Type B pancreatic cell (in vitro differentiated cells): Measurements from ENCODE around the gene BLCAP. TPM values are rescaled to one million over a fixed set of nuclear protein-coding genes. Genes with fewer than 3 reads are reported as not detected.

Source experiments
- DNase-seq: peaks from one replicate; pipeline ENCODE4 v3.0.0; 2021; ENCODE audit warnings: mixed read lengths; ENCODE audit not compliant: unreplicated experiment; ENCODE audit errors: extremely low spot score
- H3K27ac Mint-ChIP-seq: 2 replicates; pipeline ENCODE4 v1.8.0; 2021; ENCODE audit warnings: mild to moderate bottlenecking, mixed read lengths
- H3K27me3 Mint-ChIP-seq: 2 replicates; pipeline ENCODE4 v1.8.0; 2021; ENCODE audit warnings: mixed read lengths
- H3K36me3 Mint-ChIP-seq: 2 replicates; pipeline ENCODE4 v1.8.0; 2021; ENCODE audit warnings: mixed read lengths
- H3K4me1 Mint-ChIP-seq: one replicate; pipeline ENCODE4 v1.8.0; 2021; ENCODE audit warnings: mixed read lengths; ENCODE audit not compliant: unreplicated experiment
- H3K4me3 Mint-ChIP-seq: 2 replicates; pipeline ENCODE4 v1.8.0; 2021; ENCODE audit warnings: mild to moderate bottlenecking, mixed read lengths
- H3K9me3 Mint-ChIP-seq: 2 replicates; pipeline ENCODE4 v1.8.0; 2021; ENCODE audit warnings: mixed read lengths
- total RNA-seq: library from RNA; stranded (reverse); gene quantifications from 2 replicates; pipeline ENCODE4 v1.2.1, GENCODE V29; 2021; ENCODE audit warnings: low replicate concordance
- TF ChIP-seq, protein P1 (sequence below): fragments of 200-600 bp; sonication (generic); conservative IDR thresholded peaks from 2 replicates; pipeline ENCODE4 v1.5.0; 2021; ENCODE audit warnings: antibody characterized with exemption, mild to moderate bottlenecking

The BLCAP gene
- total RNA-seq, 1 donor from 2014 or later, result 79.7 TPM

DNA sequence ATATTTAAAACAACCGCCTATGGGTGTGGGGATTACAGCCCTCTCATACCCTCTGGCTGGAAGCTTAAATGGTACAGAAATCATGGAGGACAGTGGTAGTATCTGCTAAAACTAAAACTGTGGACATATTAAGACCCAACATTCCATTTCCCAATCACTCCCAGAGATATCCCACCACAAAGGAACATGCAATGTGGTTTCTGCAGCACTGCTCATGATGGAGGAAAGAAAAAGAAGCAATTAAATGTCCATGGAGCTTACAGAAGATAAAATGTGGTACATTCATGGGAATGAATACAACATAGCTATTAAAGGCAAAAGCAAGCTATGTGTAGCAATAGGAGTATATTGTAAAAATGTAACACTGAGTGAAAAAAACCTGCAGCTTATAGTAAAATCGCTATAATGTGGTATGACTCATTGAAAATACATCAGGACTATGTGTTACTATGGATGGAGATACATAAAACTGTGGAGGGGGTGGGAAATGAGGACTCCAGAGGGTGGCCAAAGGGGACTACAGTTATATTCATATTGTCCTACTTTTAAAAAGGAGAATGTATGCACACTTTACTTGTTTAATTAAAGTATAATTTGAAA lies 29.5 kb downstream of the BLCAP start:
- no peak overlapping the region for H3K4me3 Mint-ChIP-seq
- H3K27me3 Mint-ChIP-seq, result no peaks in the 10 kb centered on the region
- H3K27ac Mint-ChIP-seq, result no peak overlapping the region
- no peak for DNase-seq
- H3K9me3 Mint-ChIP-seq, result no peaks in the 10 kb centered on the region
- H3K36me3 Mint-ChIP-seq, result peaks cover 4% of the 10 kb centered on the region
- TF ChIP-seq, protein P1, sequence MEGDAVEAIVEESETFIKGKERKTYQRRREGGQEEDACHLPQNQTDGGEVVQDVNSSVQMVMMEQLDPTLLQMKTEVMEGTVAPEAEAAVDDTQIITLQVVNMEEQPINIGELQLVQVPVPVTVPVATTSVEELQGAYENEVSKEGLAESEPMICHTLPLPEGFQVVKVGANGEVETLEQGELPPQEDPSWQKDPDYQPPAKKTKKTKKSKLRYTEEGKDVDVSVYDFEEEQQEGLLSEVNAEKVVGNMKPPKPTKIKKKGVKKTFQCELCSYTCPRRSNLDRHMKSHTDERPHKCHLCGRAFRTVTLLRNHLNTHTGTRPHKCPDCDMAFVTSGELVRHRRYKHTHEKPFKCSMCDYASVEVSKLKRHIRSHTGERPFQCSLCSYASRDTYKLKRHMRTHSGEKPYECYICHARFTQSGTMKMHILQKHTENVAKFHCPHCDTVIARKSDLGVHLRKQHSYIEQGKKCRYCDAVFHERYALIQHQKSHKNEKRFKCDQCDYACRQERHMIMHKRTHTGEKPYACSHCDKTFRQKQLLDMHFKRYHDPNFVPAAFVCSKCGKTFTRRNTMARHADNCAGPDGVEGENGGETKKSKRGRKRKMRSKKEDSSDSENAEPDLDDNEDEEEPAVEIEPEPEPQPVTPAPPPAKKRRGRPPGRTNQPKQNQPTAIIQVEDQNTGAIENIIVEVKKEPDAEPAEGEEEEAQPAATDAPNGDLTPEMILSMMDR, result no peak
- H3K4me1 Mint-ChIP-seq, result no peaks in the 10 kb centered on the region

DNA sequence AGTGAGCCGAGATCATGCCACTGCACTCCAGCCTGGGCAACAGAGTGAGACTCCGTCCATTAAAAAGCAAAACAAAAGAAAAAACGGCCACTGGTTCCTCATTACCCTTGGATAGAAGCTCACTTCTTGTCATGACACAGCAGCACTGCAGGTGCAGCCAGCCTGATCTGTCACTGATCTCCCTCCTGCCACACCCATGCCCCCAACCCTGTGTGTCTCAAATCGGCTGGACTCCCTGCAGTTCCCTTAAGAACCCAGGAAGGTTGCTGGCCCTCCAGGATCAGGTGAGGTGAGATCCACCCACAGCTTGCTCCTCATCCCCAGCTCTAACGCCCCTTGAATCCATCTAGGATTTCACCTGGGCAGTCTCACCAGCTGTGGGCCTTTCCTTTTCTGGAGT lies 32.9 kb downstream of the BLCAP start:
- peaks cover 11% of the 10 kb centered on the region for H3K36me3 Mint-ChIP-seq
- peaks cover 4% of the 10 kb centered on the region for H3K9me3 Mint-ChIP-seq
- no peaks in the 10 kb centered on the region for H3K4me1 Mint-ChIP-seq
- DNase-seq, result no peak
- H3K27ac Mint-ChIP-seq, result no peak overlapping the region
- H3K27me3 Mint-ChIP-seq, result no peaks in the 10 kb centered on the region
- TF ChIP-seq, protein P1, result no peak
- no peak overlapping the region for H3K4me3 Mint-ChIP-seq

DNA sequence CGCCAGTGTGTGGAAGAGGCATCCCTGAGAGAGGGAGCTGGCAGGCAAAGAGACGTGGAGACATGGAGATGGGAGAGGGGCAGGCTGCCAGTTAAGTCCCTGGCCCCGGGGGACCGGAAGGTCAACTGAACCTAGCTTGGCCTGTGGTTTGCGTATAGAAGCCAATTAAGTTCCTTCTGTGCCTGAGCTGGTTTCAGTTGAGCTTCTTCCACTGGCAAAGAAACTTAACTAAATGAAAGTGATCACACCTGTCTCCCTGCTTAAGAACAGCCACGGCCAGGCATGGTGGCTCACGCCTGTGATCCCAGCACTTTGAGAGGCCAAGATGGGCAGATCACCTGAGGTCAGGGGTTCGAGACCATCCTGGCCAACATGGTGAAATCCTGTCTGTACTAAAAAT lies 33.4 kb downstream of the BLCAP start:
- peaks cover 11% of the 10 kb centered on the region for H3K36me3 Mint-ChIP-seq
- H3K27me3 Mint-ChIP-seq, result no peaks in the 10 kb centered on the region
- DNase-seq, result no peak

DNA sequence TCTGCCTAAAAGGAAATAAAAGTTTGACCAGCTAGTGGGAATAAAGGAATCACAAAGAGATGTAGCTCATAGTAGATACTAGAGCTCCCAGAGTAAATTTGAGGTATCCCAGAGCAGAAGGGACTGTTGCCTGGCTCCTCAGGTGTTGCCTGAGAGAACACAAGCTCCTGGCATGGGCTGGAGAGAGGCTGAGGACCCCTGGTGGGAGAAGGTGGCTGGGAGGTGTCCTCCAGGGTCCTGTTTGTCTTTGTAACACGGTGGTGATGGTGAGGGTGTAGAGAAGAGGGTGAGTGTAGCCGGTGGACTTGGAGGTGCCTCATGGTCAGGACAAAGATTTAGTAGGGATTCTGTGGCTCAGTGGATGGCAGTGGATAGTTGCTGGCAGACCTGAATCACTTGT lies 34.7 kb downstream of the BLCAP start:
- H3K4me1 Mint-ChIP-seq, result no peaks in the 10 kb centered on the region
- TF ChIP-seq, protein P1, result no peak
- no peak overlapping the region for H3K27ac Mint-ChIP-seq
- H3K9me3 Mint-ChIP-seq, result peaks cover 4% of the 10 kb centered on the region
- H3K4me3 Mint-ChIP-seq, result no peak overlapping the region
- no peaks in the 10 kb centered on the region for H3K27me3 Mint-ChIP-seq
- DNase-seq, result no peak
- H3K36me3 Mint-ChIP-seq, result peaks cover 7% of the 10 kb centered on the region

More for the DNA sequence above, 33.4 kb downstream of the BLCAP start:
- TF ChIP-seq, protein P1, result no peak
- Mint-ChIP-seq H3K9me3 (peaks cover 4% of the 10 kb centered on the region), H3K4me3 (no peak overlapping the region), H3K27ac (no peak overlapping the region), H3K4me1 (no peaks in the 10 kb centered on the region)

DNA sequence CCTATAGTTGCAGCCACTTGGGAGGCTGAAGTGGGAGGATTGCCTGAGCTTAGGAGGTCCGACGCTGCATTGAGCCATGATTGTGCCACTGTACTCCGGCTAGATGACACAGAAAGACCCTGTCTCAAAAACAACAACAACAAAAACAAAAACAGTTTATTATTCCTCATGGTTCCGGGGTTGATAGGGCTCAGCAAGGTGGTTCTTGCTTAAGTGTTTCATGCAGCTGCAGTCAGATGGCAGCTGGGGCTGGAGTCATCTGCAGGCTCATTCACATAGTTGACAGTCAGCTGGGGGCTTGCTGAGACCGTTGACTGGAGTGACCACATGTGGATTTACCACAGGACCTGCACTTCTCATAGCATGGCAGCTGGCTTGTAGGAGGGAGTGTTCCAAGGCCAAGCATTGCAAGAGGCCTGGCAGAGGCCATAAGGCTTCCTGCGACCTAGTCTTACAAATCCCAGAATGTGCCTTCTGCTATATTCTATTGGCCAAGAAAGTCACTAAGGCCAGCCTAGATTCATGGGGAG lies 35.5 kb downstream of the BLCAP start:
- Mint-ChIP-seq H3K27me3 (no peaks in the 10 kb centered on the region), H3K9me3 (peaks cover 4% of the 10 kb centered on the region), H3K4me1 (no peaks in the 10 kb centered on the region), H3K36me3 (peaks cover 7% of the 10 kb centered on the region), H3K27ac (no peak overlapping the region), H3K4me3 (no peak overlapping the region)
- TF ChIP-seq, protein P1, result no peak
- DNase-seq, result no peak
